ENCODE data around the gene PROP1.
"Not testable (repeated sequence)": the region's sequence is repeated elsewhere in the genome, so short reads cannot be mapped to it uniquely, and the experiment has no call there.

The PROP1 gene

DNA sequence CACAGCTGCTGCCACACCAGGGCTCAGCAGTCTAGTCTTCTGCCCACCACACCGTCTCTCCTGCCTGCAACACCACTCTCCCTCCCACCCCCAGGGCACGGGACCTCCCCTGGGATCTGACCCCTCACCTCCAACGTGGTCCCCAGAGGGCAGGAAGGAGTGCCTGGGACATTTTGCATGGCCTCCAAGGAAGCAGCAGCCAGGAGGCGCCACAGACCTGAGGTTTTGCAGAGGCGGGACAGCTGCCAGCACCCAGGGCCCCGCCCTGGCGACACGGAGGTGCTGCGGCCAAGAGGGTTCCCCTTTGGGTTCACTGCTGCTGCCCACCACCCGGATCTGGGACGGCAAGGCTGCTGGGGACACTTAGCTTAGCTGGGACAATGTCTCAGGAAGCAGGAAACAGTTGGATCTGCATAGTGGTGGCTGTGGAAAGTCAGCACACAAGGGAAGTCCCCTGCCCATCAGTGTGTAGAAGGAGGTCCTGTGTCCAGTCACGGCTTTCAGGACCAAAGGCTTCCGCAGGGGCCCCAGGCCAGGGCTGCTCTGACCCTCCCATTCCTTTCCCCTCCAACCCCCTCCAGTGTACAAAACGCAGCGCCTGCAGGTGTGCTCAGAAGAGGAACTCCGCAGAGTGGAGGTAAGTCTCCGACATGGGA lies 13.8 kb downstream of the PROP1 start:
- no peak for DNase-seq

DNA sequence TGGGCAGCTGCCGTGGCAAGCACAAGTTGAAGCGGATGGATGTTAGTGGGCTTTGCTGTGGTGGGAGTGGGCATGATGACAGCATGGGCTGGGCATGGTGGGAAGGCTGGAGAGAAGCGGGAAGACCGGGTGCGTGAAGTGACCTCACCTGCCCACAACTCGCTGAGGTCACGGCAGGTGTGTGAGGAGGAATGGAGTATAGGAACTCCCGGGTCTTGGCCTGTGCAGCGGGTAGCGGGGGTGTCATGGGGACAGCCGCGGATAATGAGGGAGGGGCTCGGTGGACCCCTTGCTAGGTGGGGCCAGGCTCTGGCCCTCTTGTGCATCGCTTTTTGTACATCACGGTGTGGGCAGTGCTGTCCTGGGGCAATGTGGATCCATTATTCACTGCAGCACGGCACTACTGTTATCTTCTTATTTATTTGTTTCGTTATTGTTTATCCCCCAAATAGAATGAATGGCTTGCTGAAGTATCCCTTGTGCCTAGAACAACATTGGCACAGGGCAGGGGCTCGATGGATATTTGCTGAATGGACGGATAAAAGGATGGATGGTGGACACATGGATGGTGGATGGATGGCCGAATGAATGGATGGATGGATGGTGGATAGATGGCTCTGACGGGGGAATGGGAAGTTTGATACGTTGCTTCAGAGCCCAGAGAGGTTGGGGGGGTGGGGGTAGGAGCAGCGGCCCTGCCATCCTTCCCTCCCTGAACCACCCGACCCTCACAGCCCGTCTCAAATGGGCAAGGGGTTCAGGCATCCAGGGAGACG lies 14.6 kb downstream of the PROP1 start:
- no peak for DNase-seq

DNA sequence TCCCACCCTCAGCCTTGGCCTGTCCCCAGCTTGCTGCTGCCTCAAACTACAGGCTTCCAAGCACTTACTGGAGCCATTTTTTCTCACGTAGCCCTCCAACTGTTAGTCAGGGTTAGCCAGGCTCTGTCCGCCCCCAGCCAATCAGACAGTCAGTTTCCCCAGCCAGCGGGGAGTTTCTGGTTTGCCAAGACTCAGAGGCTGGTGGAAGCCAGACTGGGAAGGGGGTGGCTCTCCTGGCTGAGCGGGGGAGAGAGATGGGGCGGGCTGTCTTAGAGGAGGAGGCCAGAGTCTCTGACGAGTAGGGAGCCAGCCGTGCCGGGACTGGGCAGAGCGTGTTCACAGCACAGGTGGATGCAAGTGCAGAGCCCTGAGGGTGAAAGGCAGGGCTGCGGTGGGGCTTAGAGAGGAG lies 15.3 kb downstream of the PROP1 start:
- no peak for DNase-seq

DNA sequence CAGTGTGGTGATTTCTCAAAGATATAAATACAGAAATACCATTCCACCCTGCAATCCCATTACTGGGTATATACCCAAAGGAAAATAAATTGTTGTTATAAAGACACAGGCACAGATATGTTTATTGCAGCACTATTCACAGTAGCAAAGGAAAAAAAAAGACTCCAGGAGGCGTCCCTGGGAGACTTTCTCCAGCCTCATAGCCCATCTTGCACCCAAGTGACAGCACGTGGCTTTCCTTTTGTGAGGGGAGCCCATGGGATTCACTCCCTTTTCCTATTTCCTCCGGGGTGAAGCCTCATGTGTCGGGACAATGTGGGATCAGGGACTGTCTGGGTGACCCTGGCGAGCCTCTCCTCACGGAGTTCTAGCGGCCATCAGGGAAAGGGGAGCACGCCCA lies 18.4 kb downstream of the PROP1 start:
- DNase-seq = not testable (repeated sequence)

- no peak for DNase-seq
These were observed 22.9 kb downstream of the PROP1 start for GRCh38 chr5:177973066-177973635.

- no peak for DNase-seq
These were observed 23.4 kb downstream of the PROP1 start for GRCh38 chr5:177972613-177973012.

- DNase-seq = not testable (repeated sequence)
These were observed 24.0 kb downstream of the PROP1 start for GRCh38 chr5:177972014-177972413.

- no peak for DNase-seq
These were observed 27.3 kb downstream of the PROP1 start for GRCh38 chr5:177968661-177969211.

GRCh38 chr5:177967221-177967887 lies 28.7 kb downstream of the PROP1 start:
- no peak for DNase-seq

DNA sequence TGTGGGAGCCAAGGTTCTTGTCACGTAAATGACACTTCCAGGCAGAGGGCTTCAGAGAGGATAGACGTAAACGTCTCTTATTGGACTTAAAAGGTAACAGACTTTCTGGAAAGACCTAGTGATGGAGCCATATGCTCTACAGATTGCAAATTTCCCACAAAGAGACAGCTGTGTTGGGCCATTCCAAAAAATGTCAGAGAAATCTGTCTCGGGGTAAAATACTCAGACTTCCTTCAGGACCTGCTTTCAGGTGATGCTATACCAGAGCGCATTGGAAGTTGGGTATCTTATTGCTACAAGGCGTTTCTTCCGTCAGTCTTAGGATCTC lies 29.2 kb downstream of the PROP1 start:
- DNase-seq = no peak

DNA sequence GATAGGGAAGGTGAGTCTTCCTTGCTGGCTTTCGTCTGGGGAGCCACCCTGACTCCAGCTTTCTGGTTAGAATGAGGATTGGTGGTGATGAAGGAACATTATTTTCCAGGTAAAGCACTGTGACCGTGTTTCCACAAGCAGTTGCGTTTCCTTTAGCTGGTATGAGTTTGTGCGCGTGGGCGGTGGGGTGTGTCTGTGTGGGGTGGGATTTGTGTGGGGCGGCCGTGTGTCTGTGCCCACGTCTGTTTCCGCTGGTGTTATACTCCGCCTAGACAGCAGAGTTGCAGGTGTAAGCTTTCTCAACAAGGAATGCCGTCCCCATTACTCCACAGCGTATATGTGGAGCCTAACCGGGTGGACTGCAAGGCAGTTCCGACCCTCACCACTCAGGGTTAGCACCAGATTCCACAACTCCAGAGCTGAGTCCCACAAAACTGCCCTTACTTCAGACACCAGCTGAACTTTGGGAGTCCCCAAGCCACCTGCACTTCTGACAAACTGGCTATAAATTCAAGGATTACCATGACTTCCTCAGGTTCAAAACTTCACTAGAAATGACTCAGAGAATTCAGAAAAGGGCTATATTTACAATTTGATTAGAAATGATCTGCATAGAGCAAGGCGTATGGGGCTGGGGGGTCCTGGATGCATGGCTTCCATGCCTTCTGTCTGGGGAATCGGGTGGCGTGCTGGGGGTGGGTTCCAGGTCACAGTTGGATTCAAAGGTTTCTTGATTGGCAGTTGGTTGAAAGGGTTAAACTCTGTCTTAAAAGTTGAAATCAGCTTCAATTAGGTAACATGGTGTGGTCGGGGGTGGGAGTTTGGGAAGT lies 29.8 kb downstream of the PROP1 start:
- DNase-seq = no peak

- no peak for DNase-seq
These were observed 31.6 kb downstream of the PROP1 start for GRCh38 chr5:177964471-177964870.

GRCh38 chr5:177963966-177964365 lies 32.1 kb downstream of the PROP1 start:
- DNase-seq = no peak

GRCh38 chr5:177959315-177959714 lies 36.7 kb downstream of the PROP1 start:
- no peak for DNase-seq

- no peak for DNase-seq
These were observed 37.3 kb downstream of the PROP1 start for GRCh38 chr5:177958696-177959095.

- no peak for DNase-seq
These were observed 38.8 kb downstream of the PROP1 start for GRCh38 chr5:177957241-177957640.

GRCh38 chr5:177953101-177953500 lies 42.9 kb downstream of the PROP1 start:
- not testable (repeated sequence) for DNase-seq

DNA sequence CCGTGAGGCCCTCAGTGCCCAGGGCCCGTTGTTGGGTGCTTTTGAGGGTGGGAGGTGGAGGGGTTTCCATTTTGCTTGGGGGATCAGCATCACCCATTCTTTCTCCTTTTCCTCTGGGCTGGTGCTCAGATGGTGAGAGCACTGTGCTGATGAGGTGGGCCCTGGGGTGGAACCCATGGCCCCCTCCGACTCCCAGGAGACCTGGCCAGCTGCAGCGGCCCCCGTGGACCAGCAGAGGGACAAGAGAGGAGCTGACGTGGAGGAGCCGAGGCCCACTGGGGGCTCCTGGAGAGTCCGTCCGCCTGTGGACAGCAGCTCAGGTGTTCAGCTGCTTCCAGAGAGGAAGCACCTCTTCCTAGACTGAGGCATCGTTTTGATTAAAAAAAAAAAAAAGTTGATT lies 46.4 kb downstream of the PROP1 start:
- not testable (repeated sequence) for DNase-seq

DNA sequence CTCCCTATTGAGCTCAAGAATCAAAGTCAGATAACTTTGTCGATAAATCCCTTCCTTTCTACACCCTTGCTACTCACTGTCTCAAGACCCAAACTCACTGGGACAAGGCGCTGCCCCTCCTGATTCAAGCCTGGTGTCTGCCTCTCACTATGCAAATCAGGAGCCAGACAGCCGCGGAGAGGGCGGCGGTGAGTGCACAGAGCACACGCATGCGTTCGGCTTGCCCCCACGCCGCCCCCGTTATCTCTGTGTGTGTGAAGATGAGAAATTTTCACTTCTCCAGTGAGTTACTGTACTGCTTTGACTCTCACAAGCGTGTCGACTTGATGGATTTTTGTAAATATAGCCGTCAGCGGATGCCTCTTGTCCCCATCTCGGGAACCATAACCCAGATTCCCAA lies 47.0 kb downstream of the PROP1 start:
- not testable (repeated sequence) for DNase-seq

DNA sequence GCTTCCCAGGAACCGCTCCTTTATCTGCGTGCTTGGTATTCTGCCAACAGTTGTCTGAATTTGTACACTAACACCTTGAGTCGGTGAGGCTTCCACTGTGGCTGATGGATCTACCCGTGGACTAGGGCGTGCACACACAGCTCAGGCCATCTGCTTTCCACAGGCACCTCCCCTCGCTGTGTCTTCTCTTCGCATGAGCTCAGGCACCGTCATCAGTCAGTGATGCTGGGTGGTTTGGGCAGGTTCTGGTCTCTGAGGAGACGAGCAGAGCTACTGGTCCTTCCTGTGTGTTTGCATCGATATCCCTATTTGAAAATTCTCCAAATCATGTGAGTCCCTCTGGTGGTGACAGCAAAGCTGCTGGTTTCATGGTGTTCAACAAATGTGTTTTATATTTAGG lies 48.1 kb downstream of the PROP1 start:
- peak in 1 of 2 experiments; percentile 60 for DNase-seq

DNA sequence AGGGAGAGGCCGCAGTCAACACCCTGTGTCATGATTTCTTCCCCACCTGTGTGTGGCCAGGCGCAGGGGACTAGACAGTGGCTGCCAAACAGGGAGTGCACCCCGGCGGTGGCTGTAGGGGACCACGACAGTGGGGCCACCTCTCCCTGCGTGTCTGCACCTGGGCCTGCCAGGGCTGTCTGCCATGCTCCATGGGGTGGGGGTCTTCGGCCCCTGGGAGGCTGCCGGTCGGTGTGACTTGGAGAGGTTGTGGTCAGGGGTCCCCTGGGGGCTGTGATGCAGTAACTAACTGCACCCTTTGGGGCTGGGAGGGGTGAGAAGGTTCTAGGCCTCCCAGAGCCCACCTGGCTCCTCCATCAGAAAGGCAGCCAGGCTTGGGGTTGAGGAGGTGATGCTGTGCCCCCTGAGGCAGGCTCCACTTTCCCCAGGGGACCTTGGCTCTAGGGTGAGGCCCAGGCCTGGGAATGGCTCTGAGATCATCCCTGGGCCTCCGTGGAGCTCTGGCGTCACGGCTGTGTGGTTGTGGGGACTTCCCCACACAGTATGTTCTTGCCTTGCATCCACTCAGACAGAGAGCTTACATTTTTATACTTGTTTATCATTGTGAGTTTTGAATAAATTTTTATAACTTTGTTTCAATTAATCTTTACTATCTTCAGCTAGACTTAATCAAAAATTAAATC lies 50.3 kb downstream of the PROP1 start:
- DNase-seq = not testable (repeated sequence)

DNA sequence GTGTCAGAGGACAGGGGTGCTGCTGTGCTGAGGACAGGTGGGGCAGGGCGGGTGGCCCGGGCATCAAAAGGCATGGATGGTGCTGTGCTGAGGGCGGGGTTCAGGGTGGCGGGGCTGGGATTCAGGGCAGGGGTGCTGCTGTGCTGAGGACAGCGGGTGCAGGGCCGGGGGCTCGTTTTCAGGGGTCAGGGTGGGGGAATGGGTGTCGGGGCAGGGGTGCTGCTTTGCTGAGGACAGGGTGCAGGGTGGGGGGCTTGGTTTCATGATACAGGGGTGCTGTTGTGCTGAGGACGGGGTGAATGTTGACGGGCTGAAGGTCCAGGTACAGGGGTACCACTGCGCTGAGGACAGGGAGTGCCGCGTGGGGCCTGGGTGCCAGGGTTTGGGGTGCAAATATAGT lies 50.9 kb downstream of the PROP1 start:
- not testable (repeated sequence) for DNase-seq
